GM19438 (cell line): Measurements from ENCODE around the gene CRMP1.
"Not testable (repeated sequence)": the region's sequence is repeated elsewhere in the genome, so short reads cannot be mapped to it uniquely, and the experiment has no call there.

Experiments used
- ATAC-seq: cut with Tn5 transposase; IDR thresholded peaks from one replicate; pipeline ENCODE4 v1.9.1; 2021; ENCODE audit warnings: low read depth; ENCODE audit not compliant: unreplicated experiment

CRMP1 gene

DNA sequence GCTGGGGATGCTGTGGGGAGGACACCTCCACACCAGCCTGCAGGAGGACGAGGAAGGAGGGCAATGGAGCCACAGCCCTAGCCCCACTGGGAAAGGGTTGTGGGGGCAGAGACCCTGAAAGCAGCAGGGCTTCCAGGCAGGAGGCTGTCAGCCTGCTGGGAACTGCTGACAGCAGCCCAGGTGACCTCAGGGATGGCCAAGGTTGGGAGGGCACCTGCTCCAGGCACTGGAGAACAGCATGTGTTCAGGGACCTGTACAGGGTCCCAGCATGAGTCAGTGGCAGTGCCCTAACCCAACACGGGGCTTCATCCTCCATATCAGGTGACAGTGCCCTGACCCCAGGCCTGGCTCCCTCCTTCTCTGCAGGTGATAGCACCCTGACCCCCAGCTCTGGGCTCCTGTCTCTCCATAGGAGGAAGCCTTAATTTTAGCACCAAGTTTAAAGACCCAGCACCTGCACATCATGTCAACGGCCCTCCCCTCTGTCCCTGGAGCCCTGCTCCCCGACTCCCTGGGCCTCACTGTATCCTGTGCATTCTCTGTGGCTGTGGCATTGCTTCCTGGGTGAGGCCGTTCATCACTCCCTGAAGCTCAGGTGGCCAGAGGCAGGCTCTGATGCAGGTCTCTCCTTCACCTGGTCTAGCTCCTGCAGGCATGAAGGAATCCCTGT lies 66.3 kb downstream of the CRMP1 start:
- ATAC-seq = no peak

GRCh38 chr4:5825321-5826041 lies 67.4 kb downstream of the CRMP1 start:
- no peak for ATAC-seq

- no peak for ATAC-seq
Measured at GRCh38 chr4:5824635-5825034, 68.3 kb downstream of the CRMP1 start.

GRCh38 chr4:5824227-5824626 lies 68.7 kb downstream of the CRMP1 start:
- ATAC-seq = no peak

GRCh38 chr4:5823542-5824211 lies 69.2 kb downstream of the CRMP1 start:
- no peak for ATAC-seq

DNA sequence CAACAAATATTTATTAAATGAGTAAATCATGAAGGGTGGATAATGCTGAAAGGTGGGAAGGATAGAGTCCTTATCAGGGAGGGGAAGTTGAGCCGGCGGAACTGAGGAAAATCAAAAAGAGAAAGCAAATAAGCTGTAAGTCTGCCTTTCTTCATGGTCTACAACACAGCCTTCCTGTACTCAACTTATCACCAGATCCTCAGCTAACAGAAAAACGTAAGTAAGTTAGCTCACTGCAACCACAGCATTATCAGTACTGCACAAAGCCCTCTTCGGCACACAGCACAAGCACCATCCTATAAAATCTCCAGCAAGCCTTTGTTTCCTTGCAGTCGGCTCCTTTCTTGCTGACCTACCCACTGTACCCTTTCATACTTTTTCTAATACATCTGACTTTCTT lies 70.3 kb downstream of the CRMP1 start:
- ATAC-seq = no peak

DNA sequence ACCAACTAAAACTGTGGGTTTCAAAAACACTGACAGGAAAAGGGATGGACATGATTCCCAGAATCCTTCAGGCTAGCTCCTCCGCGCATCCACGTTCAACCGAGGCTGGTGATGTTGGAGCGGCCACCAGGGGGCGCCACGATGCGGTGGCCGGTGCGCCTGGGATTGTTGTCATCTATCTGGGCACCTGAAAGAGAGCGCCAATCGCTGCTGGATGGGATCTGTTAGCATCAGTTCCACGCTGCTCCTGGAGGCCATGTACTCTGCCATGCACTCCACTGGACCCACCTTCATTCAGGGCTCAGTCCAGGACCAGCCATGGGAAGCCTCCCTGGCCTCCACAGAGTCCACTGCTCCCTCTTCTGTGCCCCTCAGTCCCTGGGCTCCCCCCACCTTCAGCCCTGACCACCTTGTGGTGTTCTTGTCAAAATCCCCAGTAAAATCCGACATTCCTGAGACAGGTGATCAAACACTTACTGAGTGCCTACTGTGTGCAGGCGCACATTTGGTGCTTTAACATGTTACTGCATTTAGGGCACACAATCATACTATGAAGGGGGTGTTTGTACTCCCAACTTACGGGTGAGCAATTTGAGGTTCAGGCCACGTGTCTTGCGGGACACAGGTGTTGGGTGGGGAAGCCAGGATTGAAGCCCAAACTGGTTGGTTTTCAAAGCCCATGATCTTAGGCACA lies 71.1 kb downstream of the CRMP1 start:
- ATAC-seq = no peak

DNA sequence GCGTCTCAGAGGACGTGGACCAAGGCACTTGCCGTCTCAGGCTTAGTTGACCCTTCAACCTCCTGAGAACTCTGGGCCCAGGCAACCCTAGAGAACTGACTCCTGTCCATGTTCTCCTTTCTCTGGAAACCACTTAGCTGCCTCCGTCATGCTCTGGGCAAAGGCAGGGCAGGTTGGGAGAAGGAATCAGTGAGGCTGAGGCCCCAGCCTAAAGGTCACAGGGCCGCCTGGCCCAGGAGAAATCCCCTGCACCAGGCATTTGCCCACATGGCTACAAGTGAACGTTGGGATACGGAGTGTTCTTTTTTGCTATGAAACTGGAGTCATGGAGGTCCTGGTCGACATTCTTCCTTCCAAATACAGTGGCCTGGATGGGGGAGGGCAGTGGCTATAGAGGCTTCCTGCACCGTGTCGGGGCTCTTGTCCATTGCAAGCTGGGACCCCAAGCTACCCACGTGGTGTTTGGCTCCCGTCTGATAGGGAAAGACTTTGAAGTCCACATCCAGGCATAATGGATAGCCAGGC lies 76.0 kb downstream of the CRMP1 start:
- no peak for ATAC-seq

GRCh38 chr4:5816101-5816500 lies 76.8 kb downstream of the CRMP1 start:
- ATAC-seq = no peak

DNA sequence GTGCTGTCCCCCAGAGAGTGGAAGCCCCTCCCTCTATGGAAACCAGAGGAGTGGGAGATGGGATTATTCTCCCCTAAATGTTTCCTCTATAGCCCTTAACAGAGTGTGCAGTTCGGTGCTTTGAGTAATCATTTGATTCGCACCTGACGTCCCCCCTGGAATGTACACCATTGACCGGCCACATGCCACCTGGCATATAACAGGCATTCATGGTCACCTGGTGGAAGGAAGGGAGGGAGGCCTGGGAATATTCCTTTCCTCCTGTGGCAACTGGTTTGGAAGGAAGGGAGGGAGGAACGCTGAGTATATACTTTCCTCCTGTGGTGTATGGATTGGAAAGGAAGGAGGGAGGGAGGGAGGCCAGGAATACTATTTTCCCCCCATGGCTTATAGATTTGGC lies 77.2 kb downstream of the CRMP1 start:
- no peak for ATAC-seq

- no peak for ATAC-seq
Measured at GRCh38 chr4:5814421-5814820, 78.5 kb downstream of the CRMP1 start.

GRCh38 chr4:5813882-5814255 lies 79.0 kb downstream of the CRMP1 start:
- no peak for ATAC-seq

DNA sequence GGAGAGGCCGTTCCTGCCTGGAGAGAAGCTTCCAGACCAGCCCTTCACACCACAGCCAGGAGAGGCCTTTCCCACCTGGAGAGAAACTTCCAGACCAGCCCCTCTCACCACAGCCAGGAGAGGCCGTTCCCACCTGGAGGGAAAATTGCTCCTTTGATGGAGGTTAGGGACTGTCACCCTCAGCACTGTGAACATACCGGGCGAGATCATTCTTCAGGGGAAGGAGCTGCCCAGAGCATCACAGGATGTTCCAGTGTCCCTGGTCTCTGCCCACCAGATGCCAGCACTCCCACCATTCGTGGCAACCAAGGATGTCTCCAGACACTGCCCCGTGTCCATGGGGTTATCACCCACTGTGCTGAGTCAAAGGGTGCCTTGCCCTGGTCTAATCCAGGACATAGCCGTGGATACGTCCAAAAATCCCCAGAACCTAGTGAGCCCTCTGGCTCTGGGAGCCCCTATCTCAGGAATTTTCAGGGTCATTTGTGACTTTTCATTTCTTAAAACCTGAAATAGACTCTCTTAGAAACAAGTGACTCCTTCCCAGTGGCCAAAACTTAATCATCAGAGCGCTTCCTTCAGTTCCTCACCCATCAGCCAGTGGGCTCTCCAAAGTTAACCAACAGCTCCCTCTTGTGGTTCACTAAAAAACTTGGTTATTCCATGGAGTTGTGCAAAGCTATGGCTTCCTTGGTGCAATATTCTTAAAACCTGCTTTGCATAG lies 80.2 kb downstream of the CRMP1 start:
- ATAC-seq = no peak

DNA sequence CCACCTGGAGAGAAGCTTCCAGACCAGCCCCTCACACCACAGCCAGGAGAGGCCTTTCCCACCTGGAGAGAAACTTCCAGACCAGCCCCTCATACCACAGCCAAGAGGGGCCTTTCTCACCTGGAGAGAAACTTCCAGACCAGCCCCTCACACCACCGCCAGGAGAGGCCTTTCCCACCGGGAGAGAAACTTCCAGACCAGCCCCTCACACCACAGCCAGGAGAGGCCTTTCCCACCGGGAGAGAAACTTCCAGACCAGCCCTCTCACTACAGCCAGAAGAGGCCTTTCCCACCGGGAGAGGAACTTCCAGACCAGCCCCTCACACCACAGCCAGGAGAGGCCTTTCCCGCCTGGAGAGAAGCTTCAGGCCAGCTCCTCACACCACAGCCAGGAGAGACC lies 80.8 kb downstream of the CRMP1 start:
- not testable (repeated sequence) for ATAC-seq

DNA sequence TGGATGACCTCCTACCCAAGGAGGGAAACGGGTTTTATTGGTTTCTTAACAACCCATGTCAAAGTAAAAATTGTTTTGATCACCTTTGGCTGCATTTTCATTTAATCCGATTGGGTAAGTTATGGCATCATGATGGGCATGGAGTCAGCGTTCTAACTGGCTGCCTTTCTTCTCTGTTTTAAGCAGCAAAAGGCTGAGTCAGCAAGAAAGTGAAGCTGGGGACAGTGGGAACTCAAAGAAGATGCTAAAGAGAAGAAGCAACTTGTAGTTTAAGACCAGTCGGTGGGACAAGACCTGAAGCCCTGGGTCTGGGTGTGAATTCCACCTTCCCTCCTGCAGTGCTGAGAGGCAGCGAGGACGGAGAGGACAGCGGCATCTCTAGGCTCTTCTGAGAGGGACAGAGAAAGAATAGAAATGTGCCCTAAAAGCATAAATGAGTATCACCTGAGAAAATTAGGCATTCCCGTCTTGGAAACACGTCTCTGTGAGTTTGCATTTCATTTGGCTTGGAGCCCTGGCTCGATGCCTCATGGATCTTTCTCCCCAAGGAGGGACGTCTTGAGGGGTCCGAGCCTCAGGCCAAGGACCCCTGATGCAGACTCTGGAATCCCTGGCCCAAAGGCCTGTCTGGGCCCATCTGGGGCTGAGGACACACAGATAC lies 82.0 kb downstream of the CRMP1 start:
- no peak for ATAC-seq

- ATAC-seq = no peak
Measured at GRCh38 chr4:5810151-5810550, 82.7 kb downstream of the CRMP1 start.

DNA sequence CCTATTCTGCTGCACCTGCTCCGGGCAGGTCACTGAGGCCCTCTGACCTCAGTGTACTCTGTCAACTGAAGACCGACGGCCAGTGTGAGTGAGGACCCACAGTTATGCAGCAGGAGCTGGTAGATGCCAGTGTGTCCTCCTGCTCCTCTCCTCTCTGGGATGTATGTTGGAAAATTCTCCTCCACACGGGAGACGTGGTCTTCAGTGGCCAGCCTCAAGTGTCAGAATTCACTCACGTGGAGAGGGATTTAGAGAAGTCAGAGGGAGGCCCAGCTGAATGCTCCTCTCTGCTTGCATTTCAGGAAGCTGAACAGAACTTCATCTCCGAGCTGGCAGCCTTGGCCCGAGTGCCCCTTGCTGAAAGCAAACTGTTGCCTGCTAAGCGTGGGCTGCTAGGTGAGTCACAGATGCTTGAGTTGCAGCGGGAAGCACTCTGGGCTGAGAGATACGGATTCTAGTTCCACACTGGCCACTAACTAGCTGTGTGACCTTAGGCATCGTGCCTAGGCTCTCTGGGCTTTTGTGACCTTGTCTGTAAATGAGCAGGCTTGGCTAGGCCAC lies 83.6 kb downstream of the CRMP1 start:
- ATAC-seq = no peak

GRCh38 chr4:5808081-5808741 lies 84.7 kb downstream of the CRMP1 start:
- ATAC-seq = no peak

GRCh38 chr4:5805270-5805669 lies 87.6 kb downstream of the CRMP1 start:
- no peak for ATAC-seq
